Osteoblast (primary cell): ENCODE data around the gene ANO10. TPM values are rescaled to one million over a fixed set of nuclear protein-coding genes. Genes with fewer than 3 reads are reported as not detected.

Source experiments
- DNase-seq: peaks from one replicate; pipeline ENCODE4 v3.0.0; 2011; ENCODE audit warnings: low spot score, mixed read lengths; ENCODE audit not compliant: insufficient read length; ENCODE audit errors: missing footprints
- H2AFZ ChIP-seq: 2 replicates; pipeline ENCODE4 v1.6.0; 2011; ENCODE audit warnings: mild to moderate bottlenecking, low read length
- H3K27ac ChIP-seq: 2 replicates; pipeline ENCODE4 v1.5.1; 2011; ENCODE audit warnings: mild to moderate bottlenecking, low read depth, low read length, moderate library complexity
- H3K27me3 ChIP-seq: 2 replicates; pipeline ENCODE4 v1.6.0; 2012; ENCODE audit warnings: mild to moderate bottlenecking, control low read depth, inconsistent platforms, low read length, moderate library complexity; ENCODE audit not compliant: insufficient read depth
- H3K36me3 ChIP-seq: 2 replicates; pipeline ENCODE4 v1.5.1; 2011; ENCODE audit warnings: mild to moderate bottlenecking, low read length, control low read depth, moderate library complexity; ENCODE audit not compliant: insufficient read depth
- H3K4me1 ChIP-seq: 2 replicates; pipeline ENCODE4 v1.5.1; 2011; ENCODE audit warnings: mild to moderate bottlenecking, low read length, control low read depth, moderate library complexity; ENCODE audit not compliant: insufficient read depth
- H3K4me2 ChIP-seq: 2 replicates; pipeline ENCODE4 v1.6.0; 2011; ENCODE audit warnings: mild to moderate bottlenecking, low read length; ENCODE audit not compliant: insufficient read depth
- H3K4me3 ChIP-seq: fragments of 200-600 bp; sonication (generic); 3 replicates; pipeline ENCODE4 v1.5.1; 2012; ENCODE audit warnings: mild to moderate bottlenecking, low read length, inconsistent platforms; ENCODE audit not compliant: insufficient read depth
- H3K79me2 ChIP-seq: 2 replicates; pipeline ENCODE4 v1.6.0; 2012; ENCODE audit warnings: mild to moderate bottlenecking, low read length, control low read depth, inconsistent platforms; ENCODE audit not compliant: insufficient read depth
- H3K9me3 ChIP-seq: 2 replicates; pipeline ENCODE4 v1.5.1; 2011; ENCODE audit warnings: low read depth, low read length, control low read depth
- H4K20me1 ChIP-seq: 2 replicates; pipeline ENCODE4 v1.6.0; 2012; ENCODE audit warnings: mild to moderate bottlenecking, low read length, control low read depth; ENCODE audit not compliant: insufficient read depth
- total RNA-seq: library from RNA; depleted of rRNA; stranded (reverse); fragments of >200 nt; gene quantifications from 2 replicates; pipeline ENCODE4 v1.2.3, GENCODE V29; 2012
- TF ChIP-seq, protein P1 (sequence below): IDR thresholded peaks from 2 replicates; pipeline ENCODE4 v1.5.1; 2011; ENCODE audit warnings: mild to moderate bottlenecking, low read depth, low read length, moderate library complexity; ENCODE audit errors: extremely low read depth

ANO10 gene
- total RNA-seq, 1 donor, result 55.7 TPM

DNA sequence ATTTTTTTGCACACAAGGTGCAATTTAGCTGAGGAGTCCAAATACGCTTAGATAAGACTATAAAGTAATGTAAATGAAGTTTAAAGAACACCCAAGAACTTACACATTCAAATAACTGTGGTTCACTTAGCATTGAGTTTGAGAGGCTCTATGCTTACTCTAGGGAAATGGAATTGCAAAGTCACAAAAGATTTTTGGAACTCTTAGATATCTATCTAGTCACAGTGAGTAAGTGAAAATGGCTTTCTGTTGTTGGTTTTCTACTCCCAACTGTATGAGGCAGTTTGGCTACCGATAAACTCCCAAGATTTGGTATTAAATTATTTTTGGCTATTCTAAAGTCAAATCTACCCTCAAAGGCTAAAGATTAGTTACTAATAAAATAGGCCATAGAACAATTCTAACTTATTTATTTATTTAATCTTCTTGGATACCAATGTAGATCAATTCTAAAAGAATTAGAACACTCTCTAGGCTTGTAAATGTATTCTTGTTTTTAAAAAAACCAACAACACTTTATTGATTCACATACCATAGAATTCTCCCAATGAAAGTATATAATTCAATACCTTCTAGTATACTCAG lies 170.0 kb downstream of the ANO10 start:
- H3K27ac ChIP-seq, result no peak overlapping the region
- H3K36me3 ChIP-seq, result no peaks in the 10 kb centered on the region
- no peak for DNase-seq
- peaks cover 2% of the 10 kb centered on the region for H4K20me1 ChIP-seq
- H3K4me1 ChIP-seq, result peaks cover 8% of the 10 kb centered on the region
- TF ChIP-seq, protein P1, sequence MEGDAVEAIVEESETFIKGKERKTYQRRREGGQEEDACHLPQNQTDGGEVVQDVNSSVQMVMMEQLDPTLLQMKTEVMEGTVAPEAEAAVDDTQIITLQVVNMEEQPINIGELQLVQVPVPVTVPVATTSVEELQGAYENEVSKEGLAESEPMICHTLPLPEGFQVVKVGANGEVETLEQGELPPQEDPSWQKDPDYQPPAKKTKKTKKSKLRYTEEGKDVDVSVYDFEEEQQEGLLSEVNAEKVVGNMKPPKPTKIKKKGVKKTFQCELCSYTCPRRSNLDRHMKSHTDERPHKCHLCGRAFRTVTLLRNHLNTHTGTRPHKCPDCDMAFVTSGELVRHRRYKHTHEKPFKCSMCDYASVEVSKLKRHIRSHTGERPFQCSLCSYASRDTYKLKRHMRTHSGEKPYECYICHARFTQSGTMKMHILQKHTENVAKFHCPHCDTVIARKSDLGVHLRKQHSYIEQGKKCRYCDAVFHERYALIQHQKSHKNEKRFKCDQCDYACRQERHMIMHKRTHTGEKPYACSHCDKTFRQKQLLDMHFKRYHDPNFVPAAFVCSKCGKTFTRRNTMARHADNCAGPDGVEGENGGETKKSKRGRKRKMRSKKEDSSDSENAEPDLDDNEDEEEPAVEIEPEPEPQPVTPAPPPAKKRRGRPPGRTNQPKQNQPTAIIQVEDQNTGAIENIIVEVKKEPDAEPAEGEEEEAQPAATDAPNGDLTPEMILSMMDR, result no peak
- no peaks in the 10 kb centered on the region for H3K9me3 ChIP-seq
- no peaks in the 10 kb centered on the region for H3K79me2 ChIP-seq
- no peak overlapping the region for H3K4me3 ChIP-seq
- H2AFZ ChIP-seq, result no peak overlapping the region
- H3K4me2 ChIP-seq, result no peak overlapping the region
- no peaks in the 10 kb centered on the region for H3K27me3 ChIP-seq

DNA sequence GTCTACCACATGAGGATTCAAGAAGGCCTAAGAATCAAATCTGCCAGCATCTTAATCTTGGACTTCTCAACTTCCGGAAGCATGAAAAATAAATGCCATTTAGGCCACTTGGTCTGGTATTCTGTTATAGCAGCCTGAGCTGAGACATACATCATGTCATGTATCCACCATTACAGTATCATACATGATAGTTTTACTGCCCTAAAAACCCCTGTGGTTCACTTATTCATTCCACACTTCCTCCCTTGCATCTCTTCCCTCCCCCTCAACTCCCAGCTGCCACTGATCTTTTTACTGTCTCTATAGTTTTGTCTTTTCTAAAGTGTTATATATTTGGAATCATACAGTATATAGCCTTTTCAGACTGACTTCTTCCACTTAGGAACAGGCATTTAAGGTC lies 173.7 kb downstream of the ANO10 start:
- DNase-seq, result no peak
- Histone ChIP-seq H3K4me1 (no peaks in the 10 kb centered on the region), H3K4me3 (no peak overlapping the region), H3K36me3 (no peaks in the 10 kb centered on the region), H2AFZ (no peak overlapping the region), H3K79me2 (no peaks in the 10 kb centered on the region), H3K4me2 (no peak overlapping the region), H3K27me3 (no peaks in the 10 kb centered on the region), H3K27ac (no peak overlapping the region), H4K20me1 (peaks cover 2% of the 10 kb centered on the region), H3K9me3 (no peaks in the 10 kb centered on the region)
- TF ChIP-seq, protein P1, result no peak

DNA sequence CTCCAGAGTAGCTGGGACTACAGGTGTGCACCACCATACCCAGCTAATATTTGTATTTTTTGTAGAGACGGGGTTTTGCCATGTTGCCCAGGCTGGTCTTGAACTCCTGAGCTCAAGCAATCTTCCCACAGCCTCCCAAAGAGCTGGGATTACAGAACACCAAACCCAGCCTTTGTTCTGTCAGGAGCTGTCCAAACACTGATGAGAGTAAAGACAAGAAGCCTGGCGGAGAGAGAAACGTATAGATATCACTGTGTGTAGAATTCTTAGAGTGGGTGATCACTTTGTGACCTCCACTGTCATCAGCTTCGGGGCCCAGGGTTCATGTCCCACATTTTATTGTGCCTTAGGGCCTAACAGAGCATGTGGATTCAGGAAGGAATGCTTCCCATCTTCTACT lies 176.0 kb downstream of the ANO10 start:
- H4K20me1 ChIP-seq, result no peaks in the 10 kb centered on the region
- no peaks in the 10 kb centered on the region for H3K9me3 ChIP-seq
- H3K4me2 ChIP-seq, result no peak overlapping the region
- H3K4me3 ChIP-seq, result no peak overlapping the region
- DNase-seq, result no peak
- no peaks in the 10 kb centered on the region for H3K79me2 ChIP-seq
- TF ChIP-seq, protein P1, result no peak
- no peaks in the 10 kb centered on the region for H3K4me1 ChIP-seq
- H3K27me3 ChIP-seq, result no peaks in the 10 kb centered on the region
- H2AFZ ChIP-seq, result no peak overlapping the region
- no peaks in the 10 kb centered on the region for H3K36me3 ChIP-seq
- no peak overlapping the region for H3K27ac ChIP-seq

DNA sequence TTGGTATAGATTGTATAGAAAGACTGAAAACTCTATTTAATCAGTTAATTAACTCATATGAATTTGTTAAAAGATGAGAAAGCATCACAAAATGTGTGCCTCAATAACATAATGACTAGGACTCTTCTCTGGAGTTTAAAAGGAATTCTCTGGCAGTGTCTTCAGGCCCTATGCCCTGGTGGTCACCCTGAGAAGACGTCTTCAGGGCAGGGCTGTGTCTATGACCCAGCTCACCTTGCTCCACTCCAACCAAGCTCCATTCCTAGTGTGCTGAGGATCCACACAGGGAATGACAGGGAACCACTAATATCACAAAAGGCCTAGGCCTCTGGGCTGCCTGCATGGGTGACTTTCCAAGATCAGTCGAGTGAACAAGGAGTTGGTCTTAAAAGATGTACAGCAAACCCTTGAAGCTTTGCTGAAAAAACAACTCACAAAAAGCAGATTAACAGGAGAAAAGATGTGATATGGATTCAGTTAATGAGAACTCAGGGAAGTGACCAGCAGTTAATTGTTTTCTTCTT lies 178.9 kb downstream of the ANO10 start:
- Histone ChIP-seq H3K4me2 (no peak overlapping the region), H3K27ac (no peak overlapping the region), H2AFZ (no peak overlapping the region), H4K20me1 (no peaks in the 10 kb centered on the region), H3K9me3 (no peaks in the 10 kb centered on the region), H3K27me3 (no peaks in the 10 kb centered on the region), H3K4me1 (no peaks in the 10 kb centered on the region), H3K79me2 (no peaks in the 10 kb centered on the region), H3K36me3 (no peaks in the 10 kb centered on the region), H3K4me3 (no peak overlapping the region)
- DNase-seq, result no peak
- TF ChIP-seq, protein P1, result no peak
